Measurements from ENCODE around the gene PACRG. TPM values are rescaled to one million over a fixed set of nuclear protein-coding genes. Genes with fewer than 3 reads are reported as not detected.

Gene PACRG
- polyA plus RNA-seq, 2 of the 4 experiments (the other 2 are of a cell fraction), result 0.14 to 0.30 TPM

GRCh38 chr6:163118941-163119340 is 391.2 kb downstream of the PACRG start:
- no peaks in the 10 kb centered on the region for H3K4me1 ChIP-seq
- WGBS (ENCODE audit: missing lambda C conversion rate), result 37% methylated on average over 5 of the region's 6 CpGs
- POLR2A ChIA-PET, result no interaction called here
- ATAC-seq, result no peak
- FAIRE-seq, result no peak
- no peak overlapping the region for H3K27ac ChIP-seq
- H3K4me2 ChIP-seq, result no peak overlapping the region
- CTCF ChIA-PET, result no interaction called here
- no peak for DNase-seq (ENCODE audit: low read depth in 1 of 2, low spot score in 1 of 2)
- H3K4me3 ChIP-seq, result no peak overlapping the region
- TF ChIP-seq TFCP2L1 (CRISPR knock-in tag; IDR thresholded peaks at IDR 0.05), result no peak
- no peak for TF ChIP-seq HEYL (CRISPR knock-in tag; IDR thresholded peaks at IDR 0.05)
- TF ChIP-seq TP53 (CRISPR knock-in tag; IDR thresholded peaks at IDR 0.05), result no peak
- TF ChIP-seq HMGXB4 (CRISPR knock-in tag; IDR thresholded peaks at IDR 0.05; ENCODE audit: borderline replicate concordance), result no peak
- TF ChIP-seq EHMT2 (IDR thresholded peaks at IDR 0.05; ENCODE audit: low read depth), result no peak
- no peak for TF ChIP-seq PHF8 (IDR thresholded peaks at IDR 0.05; ENCODE audit: borderline replicate concordance, low read depth)
- no peak for TF ChIP-seq E2F6 (IDR thresholded peaks at IDR 0.05; ENCODE audit: borderline replicate concordance, low read depth)
- TF ChIP-seq GATA3 (IDR thresholded peaks at IDR 0.05; ENCODE audit: borderline replicate concordance), result no peak
- TF ChIP-seq SREBF2 (IDR thresholded peaks at IDR 0.05), result no peak
- TF ChIP-seq USF2 (IDR thresholded peaks at IDR 0.05), result no peak
- no peak for TF ChIP-seq MAFK (IDR thresholded peaks at IDR 0.05; ENCODE audit: partially characterized antibody)
- TF ChIP-seq ESRRA (IDR thresholded peaks at IDR 0.05; ENCODE audit: borderline replicate concordance, low read length), result no peak
- H3K9me3 ChIP-seq, result no peaks in the 10 kb centered on the region

GRCh38 chr6:163120223-163120622 is 392.4 kb downstream of the PACRG start:
- Histone ChIP-seq H3K9me3 (no peaks in the 10 kb centered on the region), H3K4me2 (no peak overlapping the region), H3K27ac (no peak overlapping the region), H3K4me1 (no peaks in the 10 kb centered on the region), H3K4me3 (no peak overlapping the region)
- FAIRE-seq (no peak), ATAC-seq (peak in 1 of 2 experiments; percentile 57; a peak in 3 of 6 replicates), DNase-seq (ENCODE audit: low read depth in 1 of 2, low spot score in 1 of 2) (no peak)
- WGBS (ENCODE audit: missing lambda C conversion rate), result 42% methylated on average over 3 of the region's 3 CpGs
- TF ChIP-seq SREBF2 (IDR thresholded peaks at IDR 0.05) (no peak), GATA3 (IDR thresholded peaks at IDR 0.05; ENCODE audit: borderline replicate concordance) (no peak), CBX8 (IDR thresholded peaks at IDR 0.05) (no peak), ZNF302 (CRISPR knock-in tag; IDR thresholded peaks at IDR 0.05) (no peak), ZFP36 (IDR thresholded peaks at IDR 0.05; ENCODE audit: borderline replicate concordance, partially characterized antibody) (no peak), HOXB5 (CRISPR knock-in tag; IDR thresholded peaks at IDR 0.05) (no peak), FOSL2 (IDR thresholded peaks at IDR 0.05) (no peak), FOSL2 (CRISPR knock-in tag; IDR thresholded peaks at IDR 0.05) (no peak), TP53 (CRISPR knock-in tag; IDR thresholded peaks at IDR 0.05) (no peak), ATOH8 (CRISPR knock-in tag; IDR thresholded peaks at IDR 0.05; ENCODE audit: low read depth) (no peak), PBX3 (IDR thresholded peaks at IDR 0.05) (no peak), RCOR1 (IDR thresholded peaks at IDR 0.05; ENCODE audit: low read depth, low read length) (no peak), ESRRA (IDR thresholded peaks at IDR 0.05; ENCODE audit: borderline replicate concordance, low read length) (no peak), ZC3H11A (IDR thresholded peaks at IDR 0.05) (no peak), NPAS2 (CRISPR knock-in tag; IDR thresholded peaks at IDR 0.05; ENCODE audit: borderline replicate concordance) (no peak), KDM1A (IDR thresholded peaks at IDR 0.05; ENCODE audit: low read depth) (no peak), CTCF (IDR thresholded peaks at IDR 0.05) (no peak)
- CTCF ChIA-PET, result no interaction called here
- POLR2A ChIA-PET, result no interaction called here
